H4 (cell line): ENCODE data around the gene MED20. TPM values are rescaled to one million over a fixed set of nuclear protein-coding genes. Genes with fewer than 3 reads are reported as not detected.

Experiments used
- DNase-seq: peaks from one replicate; pipeline ENCODE4 v3.0.0-alpha.2; 2015; ENCODE audit warnings: low spot score
- total RNA-seq: library from RNA; depleted of rRNA; stranded (reverse); fragments of >200 nt; shearing (Covaris generic); gene quantifications from 2 replicates; pipeline ENCODE4 v1.2.3, GENCODE V29; 2014

The MED20 gene
- total RNA-seq, 1 experiment from 2014 or later: 51.8 TPM

- DNase-seq: no peak
These were observed 6.6 kb downstream of the MED20 start for GRCh38 chr6:41914343-41914742.

DNA sequence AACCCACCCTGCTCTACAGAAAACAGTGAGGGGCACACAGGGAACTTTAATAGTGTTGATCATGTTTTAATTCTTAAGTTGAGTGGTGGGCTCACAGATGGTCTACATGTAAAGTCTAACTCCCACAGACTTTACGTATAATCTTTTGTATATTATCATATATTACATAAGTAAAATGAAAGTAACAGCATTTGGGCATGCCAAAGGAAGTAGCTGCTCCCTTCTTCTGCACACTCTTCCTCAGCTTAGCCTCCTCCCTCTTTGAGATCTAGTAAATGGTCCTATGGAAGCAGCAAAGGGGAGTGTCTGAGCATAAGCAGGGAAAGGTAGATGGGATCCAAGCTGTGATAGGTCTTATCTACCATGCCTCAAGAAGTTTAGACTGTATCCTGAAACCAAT, 11.2 kb downstream of the MED20 start:
- no peak for DNase-seq

DNA sequence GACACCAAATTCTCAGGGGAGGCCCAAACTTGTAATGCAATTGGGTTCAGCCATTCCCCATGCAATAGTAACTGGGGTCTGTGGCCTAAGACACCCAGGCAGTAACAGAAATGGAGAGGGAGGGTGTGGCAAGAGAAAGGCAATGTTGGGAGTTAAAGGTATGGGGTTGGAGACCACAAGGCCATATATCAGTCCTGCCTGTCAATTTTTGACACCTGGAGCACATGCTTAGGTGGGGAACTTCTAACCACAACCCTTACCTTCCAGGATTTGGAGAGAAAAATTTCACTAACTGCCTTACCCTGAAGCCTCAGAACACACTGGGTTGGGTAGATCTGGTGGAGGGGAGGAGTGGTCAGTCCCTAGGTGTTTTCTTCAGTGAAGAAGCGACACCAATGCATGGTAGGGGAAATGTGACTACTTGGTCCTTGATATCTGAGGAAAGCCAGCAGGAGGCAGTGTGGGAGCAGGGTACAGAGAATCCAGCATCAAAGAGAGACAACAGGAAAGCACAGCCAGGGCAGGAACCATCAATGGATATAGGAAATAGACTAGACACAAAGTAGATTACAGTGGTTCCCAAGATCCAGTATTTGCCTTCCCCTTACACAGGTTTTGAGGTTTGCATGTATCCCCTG, 18.9 kb downstream of the MED20 start:
- DNase-seq: peak; percentile 40

DNA sequence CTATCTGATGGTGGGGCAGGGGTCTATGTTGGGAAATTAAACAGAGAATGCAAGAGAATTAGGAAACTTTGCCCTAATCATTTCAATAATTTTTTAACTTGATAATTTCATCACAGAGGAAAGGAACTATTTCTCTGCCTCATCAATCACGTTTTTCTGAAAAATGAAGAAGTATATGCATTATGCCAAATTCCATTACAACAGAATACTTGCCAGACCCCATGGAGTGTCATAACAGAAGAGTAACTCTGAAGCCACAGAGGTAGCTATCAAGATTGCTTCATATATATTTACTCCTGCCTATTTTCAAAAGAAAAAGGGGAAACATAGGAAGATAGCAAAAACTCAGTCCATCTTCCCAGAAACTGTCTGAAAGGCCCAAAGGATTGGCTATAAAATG, 20.1 kb downstream of the MED20 start:
- DNase-seq: no peak

GRCh38 chr6:41896281-41896680, 24.7 kb downstream of the MED20 start:
- DNase-seq: no peak

DNA sequence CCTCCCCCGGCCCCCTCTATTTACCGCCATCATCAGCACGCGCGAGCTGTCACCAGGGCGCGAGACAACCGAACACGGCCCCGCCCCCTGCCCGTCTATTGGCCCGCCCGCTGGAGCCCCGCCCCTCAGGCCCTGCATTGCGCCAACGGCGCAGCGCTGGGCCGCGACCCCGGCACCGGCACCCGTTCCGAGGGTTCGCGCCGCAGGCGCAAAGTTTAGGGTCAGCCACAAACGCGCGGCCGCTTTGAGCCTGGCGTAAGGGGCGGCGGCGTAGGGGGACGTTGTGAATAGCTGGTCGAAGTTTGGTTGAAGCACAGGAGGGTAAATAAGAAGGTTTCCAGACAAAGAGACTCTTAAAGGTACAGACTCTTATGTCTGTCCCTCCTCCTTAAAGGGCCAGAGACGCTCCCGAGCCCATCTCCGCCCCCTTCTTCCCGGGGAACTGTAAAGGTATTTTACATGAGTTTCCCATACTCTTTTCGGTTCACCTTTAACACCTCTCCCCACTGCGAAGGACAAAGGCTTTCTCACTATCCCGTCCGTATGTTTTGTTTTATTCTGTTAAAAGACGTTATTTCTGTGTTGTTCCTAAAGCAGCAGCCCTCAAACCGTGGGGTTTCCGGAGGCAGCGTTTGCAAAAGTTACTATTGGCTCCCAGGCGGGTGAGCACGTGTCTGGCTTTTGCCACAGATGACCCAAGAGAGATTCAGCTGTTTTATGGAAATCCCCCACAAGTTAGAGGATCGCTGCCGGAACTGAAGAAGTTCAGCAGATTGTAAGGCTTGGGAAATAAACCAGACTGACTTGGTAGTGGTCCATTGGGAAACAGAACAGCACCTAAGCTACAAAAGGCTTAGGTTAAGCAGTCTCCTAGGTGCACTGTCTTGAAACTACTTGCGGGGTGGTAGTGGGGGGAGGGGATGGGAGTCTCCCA, 25.4 kb downstream of the MED20 start, which contains the start of gene USP49:
USP49 (minus strand) TSS at position 76 of the 934 bp plus-strand sequence. CDS start 88,392 bp downstream, outside the sequence.
- peak; percentile 81 for DNase-seq

DNA sequence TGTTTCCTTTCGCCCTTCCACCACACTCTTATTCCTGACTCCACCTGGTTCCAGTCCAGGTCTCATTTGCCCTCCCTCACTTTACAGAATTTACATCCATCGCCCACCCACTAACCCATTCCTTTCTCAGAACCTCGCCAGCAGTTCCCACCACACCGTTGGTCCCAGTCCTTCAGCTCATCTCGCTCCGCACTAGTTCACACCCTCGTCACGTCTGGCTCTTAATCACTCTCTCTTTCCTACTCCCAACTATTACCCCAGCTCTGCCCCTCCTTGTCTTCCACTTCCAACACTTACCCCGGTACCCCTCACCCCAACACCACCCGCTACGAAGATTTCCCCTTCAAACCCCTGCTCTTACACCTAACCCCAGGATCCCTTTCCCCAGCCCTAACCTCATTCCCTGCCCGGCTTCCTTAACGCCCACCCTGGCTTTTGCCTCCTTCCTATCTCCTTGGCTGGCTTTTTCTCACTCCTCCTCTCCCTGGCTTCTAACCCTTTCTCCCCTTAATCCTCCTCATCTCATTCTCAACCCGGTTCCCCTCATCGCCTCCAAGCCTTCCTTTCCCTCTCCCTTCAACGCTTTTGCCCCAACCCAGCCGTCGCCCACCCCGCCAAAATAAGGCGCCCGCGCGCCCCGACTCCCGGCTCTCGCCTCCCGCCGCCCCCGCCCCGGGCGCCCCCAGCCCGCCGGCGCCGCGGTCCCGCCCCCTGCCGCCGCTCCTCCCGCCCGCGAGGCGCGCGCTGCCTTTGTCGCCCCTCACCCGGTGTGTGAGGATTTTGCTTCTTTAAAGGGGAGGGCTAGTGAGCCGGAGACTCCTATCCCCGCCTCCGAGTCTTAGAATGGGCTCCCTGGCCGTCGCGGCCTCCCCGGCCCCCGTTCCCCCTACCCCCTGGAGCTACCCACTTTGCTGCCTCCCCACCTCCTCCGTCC, 26.3 kb downstream of the MED20 start:
- no peak for DNase-seq

GRCh38 chr6:41892921-41893564, 27.9 kb downstream of the MED20 start:
- no peak for DNase-seq

- no peak for DNase-seq
These were observed 33.6 kb downstream of the MED20 start for GRCh38 chr6:41887331-41887751.

- DNase-seq: no peak
These were observed 35.0 kb downstream of the MED20 start for GRCh38 chr6:41885930-41886329.

DNA sequence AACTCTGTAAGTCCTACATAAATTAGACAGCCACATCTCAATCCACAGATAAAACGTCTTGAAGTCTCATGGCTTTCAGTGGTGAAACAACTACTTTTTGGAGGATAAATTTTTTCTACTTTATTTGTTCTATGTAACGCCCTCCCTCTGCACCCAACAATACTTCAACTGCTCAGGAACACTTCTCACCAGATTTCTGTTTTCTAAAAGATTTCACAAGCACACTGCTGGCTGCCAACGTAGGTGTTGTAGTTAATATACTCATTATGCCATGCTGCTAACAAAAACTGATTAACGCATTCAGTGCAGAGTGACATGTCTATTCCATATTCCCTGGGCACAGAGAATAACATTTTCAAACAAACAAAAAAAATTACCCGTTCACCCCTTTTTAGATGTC, 36.0 kb downstream of the MED20 start:
- no peak for DNase-seq

- no peak for DNase-seq
These were observed 39.4 kb downstream of the MED20 start for GRCh38 chr6:41881506-41881905.

GRCh38 chr6:41878961-41879405, 42.0 kb downstream of the MED20 start:
- no peak for DNase-seq

DNA sequence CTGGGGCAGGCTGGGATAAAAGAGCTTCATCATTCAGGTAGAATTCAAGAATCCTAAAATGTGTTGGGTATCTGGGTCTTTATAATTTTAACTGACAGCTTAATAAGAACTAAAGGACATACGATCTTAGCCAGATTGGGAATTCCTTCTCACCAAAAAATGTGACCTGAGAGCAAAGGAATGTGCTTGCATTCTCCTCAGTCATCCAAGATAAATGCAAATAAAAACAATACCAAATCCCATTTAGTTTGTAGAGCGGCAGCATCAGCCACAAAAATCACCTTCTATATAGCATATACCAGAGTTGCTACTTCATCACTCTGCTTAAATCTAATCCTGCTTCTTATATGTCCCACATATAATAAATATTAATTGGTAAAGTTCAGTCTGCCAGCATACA, 42.7 kb downstream of the MED20 start:
- peak; percentile 15 for DNase-seq

- DNase-seq: no peak
These were observed 43.8 kb downstream of the MED20 start for GRCh38 chr6:41877051-41877680.

- no peak for DNase-seq
These were observed 46.2 kb downstream of the MED20 start for GRCh38 chr6:41874741-41875140.

DNA sequence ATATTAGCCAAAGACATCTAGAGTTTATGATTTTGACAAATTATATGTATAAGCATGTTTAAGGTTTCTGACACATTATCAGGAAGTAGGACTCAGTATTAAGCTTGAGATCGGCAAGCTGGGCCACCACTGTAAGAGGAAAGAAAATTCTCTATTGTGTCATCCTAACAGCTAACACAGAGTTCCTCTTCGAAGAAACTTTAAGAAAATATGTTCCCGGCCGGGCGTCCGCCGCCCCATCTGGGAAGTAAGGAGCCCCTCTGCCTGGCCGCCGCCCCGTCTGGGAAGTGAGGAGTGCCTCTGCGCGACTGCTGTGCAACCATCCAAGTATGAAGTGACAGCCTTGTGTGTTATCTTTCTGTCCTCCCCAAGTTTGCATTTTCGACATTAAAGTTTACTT, 48.8 kb downstream of the MED20 start:
- no peak for DNase-seq

GRCh38 chr6:41871691-41872090, 49.2 kb downstream of the MED20 start:
- no peak for DNase-seq

DNA sequence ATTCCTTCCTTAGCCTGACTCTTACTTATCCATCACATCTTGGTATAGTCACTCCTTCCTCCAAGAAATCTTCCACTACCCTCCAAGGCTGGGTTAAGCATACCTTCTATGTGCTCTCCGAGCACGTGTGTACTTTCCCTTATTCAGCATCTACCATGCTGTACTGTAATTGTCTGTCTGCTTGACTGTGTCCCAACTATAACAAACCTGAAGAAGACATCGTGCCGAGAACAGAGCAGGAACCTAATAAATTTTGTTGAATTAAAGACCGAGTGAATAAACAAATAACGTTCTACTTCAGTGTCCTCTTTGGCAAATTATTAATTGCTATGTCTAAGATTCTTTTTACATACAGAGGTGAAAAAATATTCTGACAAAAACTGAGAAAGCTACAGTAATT, 61.6 kb downstream of the MED20 start:
- DNase-seq: no peak

- no peak for DNase-seq
These were observed 62.2 kb downstream of the MED20 start for GRCh38 chr6:41858703-41859102.
